Keratinocyte (primary cell): ENCODE measurements around the gene TANK.
A peak's percentile ranks its signal among the peaks of the same experiment; 100 is the strongest.

ENCODE experiments used
- CTCF ChIP-seq, 3 experiments: IDR thresholded peaks in 1 of 3; conservative IDR thresholded peaks in 1 of 3; optimal IDR thresholded peaks in 1 of 3; 2 replicates in 2 of 3; 3 replicates in 1 of 3; pipeline versions ENCODE3 to v1.5.1; 2011; ENCODE audit warnings: low read length in 3 of 3, mild to moderate bottlenecking in 3 of 3, moderate library complexity in 2 of 3, control low read depth in 1 of 3, inconsistent platforms in 1 of 3; ENCODE audit not compliant: insufficient read depth in 2 of 3; ENCODE audit errors: extremely low read depth in 1 of 3
- EZH2 ChIP-seq: IDR thresholded peaks from one replicate; pipeline ENCODE4 v1.6.1; 2012; ENCODE audit warnings: inconsistent platforms, mild to moderate bottlenecking, low read length, moderate library complexity

- TF ChIP-seq CTCF (optimal IDR thresholded peaks at IDR 0.05 in 1 of 3, IDR thresholded peaks at IDR 0.05 in 1 of 3, conservative IDR thresholded peaks at IDR 0.05 in 1 of 3; ENCODE audit: extremely low read depth in 1 of 3, insufficient read depth in 2 of 3, low read length in 3 of 3): peak; percentile 52 to 75 (median 59)
- TF ChIP-seq EZH2: no peak
Observed at GRCh38 chr2:161250864-161251436, 90.7 kb downstream of the TANK start.
